Body of pancreas (tissue), 4 donors: ENCODE data around the gene SERBP1.

ENCODE experiments used
- POLR2A ChIP-seq, 3 donors: fragments of 450-650 bp; IDR thresholded peaks; one replicate each; pipeline ENCODE4 v1.6.1; 2016; ENCODE audit warnings: antibody characterized with exemption in 3 of 3, mild to moderate bottlenecking in 2 of 3
- TF ChIP-seq, protein P1 (sequence below), 7 experiments: fragments of 450-650 bp in 4 of 7; fragments of 200-600 bp in 3 of 7; sonication (generic) in 3 of 7; IDR thresholded peaks; one replicate each; pipeline ENCODE4 v1.5.1; 2016 to 2019; ENCODE audit warnings: antibody characterized with exemption in 7 of 7

DNA sequence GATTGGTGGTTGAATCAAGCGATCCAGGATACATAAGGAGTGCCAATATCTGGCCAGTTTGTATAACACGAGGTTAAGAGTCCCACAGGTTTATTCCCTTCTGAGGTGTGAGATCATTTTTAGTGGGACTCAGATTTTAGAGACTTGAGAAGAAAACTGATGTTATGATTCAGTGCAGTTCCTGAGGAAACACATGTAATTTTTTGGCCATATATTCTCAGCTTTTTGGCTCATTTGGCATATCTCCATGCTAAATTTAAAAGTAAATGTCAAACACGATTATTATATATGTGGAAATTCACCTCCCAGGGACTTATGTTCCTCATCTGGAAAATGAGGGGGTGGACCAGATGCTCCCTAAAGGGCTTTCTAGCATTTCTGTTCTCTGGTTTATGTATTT is 39.2 kb upstream of the SERBP1 start:
- TF ChIP-seq, protein P1, sequence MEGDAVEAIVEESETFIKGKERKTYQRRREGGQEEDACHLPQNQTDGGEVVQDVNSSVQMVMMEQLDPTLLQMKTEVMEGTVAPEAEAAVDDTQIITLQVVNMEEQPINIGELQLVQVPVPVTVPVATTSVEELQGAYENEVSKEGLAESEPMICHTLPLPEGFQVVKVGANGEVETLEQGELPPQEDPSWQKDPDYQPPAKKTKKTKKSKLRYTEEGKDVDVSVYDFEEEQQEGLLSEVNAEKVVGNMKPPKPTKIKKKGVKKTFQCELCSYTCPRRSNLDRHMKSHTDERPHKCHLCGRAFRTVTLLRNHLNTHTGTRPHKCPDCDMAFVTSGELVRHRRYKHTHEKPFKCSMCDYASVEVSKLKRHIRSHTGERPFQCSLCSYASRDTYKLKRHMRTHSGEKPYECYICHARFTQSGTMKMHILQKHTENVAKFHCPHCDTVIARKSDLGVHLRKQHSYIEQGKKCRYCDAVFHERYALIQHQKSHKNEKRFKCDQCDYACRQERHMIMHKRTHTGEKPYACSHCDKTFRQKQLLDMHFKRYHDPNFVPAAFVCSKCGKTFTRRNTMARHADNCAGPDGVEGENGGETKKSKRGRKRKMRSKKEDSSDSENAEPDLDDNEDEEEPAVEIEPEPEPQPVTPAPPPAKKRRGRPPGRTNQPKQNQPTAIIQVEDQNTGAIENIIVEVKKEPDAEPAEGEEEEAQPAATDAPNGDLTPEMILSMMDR (IDR thresholded peaks at IDR 0.05): no peak
- no peak for TF ChIP-seq POLR2A (IDR thresholded peaks at IDR 0.05)
